ENCODE data around the gene DAAM1. TPM values are rescaled to one million over a fixed set of nuclear protein-coding genes. Genes with fewer than 3 reads are reported as not detected.
A peak's percentile ranks its signal among the peaks of the same experiment; 100 is the strongest.

The DAAM1 gene
- polyA plus RNA-seq, 1 donor (not counting 4 experiments of a cell fraction or from before 2014, with no cell fraction given): 44.6 TPM

DNA sequence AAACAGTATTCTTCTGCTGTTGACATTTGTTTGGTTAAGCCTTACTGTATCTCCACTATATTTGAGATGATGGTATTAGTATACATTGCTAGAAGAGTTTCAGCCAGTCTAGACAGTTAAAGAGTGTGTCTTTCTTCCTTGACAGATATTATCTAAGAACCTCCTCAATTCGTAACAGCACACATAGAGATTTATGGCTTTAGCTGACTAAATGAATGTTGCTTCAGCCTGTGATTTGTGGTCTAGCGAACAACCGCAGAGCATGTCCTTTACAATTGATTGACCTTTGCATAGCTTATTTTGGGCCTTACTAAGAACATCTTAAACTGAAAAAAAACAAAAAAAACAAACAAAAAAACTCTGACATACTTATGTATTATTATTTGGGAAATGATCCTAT is 122.2 kb downstream of the DAAM1 start:
- H4K20me1 ChIP-seq (ENCODE audit: control insufficient read depth, extremely low read depth, insufficient read depth, low read length): no peaks in the 10 kb centered on the region
- dilution Hi-C loops (cut with MboI; ENCODE audit: extremely low pct_ligation_motif_present, low sequenced_read_pairs): no loop called here
- no peaks in the 10 kb centered on the region for H3K36me3 ChIP-seq (ENCODE audit: control insufficient read depth in 2 of 2, extremely low read depth in 1 of 2, insufficient read depth in 2 of 2, low read length in 2 of 2)
- no peak overlapping the region for H3K27ac ChIP-seq (ENCODE audit: control insufficient read depth, insufficient read depth, low read length)
- no peak overlapping the region for H3K4me3 ChIP-seq (ENCODE audit: control insufficient read depth in 2 of 3, extremely low read depth in 1 of 3, insufficient read depth in 2 of 3, low read depth in 1 of 3, low read length in 3 of 3)
- H3K9me1 ChIP-seq (ENCODE audit: control insufficient read depth, extremely low read depth, insufficient read depth, low read length): no peaks in the 10 kb centered on the region
- peaks cover 20% of the 10 kb centered on the region for H3K4me1 ChIP-seq (ENCODE audit: control insufficient read depth, extremely low read depth, insufficient read depth, low read length)
- no peaks in the 10 kb centered on the region for H3K9me3 ChIP-seq (ENCODE audit: control insufficient read depth, low read depth, low read length)
- DNase-seq (ENCODE audit: low read depth, low spot score) (no peak), FAIRE-seq (peak; percentile 17)
- no peak overlapping the region for H3K9ac ChIP-seq (ENCODE audit: control insufficient read depth, extremely low read depth, insufficient read depth, low read length)
- no peaks in the 10 kb centered on the region for H3K27me3 ChIP-seq (ENCODE audit: control insufficient read depth, extremely low read depth, insufficient read depth, low read length)
- no peak for TF ChIP-seq EZH2 (IDR thresholded peaks at IDR 0.05; ENCODE audit: low read length)
- no peak overlapping the region for H3K4me2 ChIP-seq (ENCODE audit: control insufficient read depth, extremely low read depth, insufficient read depth, low read depth, low read length)
- no peak overlapping the region for H2AFZ ChIP-seq (ENCODE audit: control insufficient read depth, low read length)
- peaks cover 2% of the 10 kb centered on the region for H3K79me2 ChIP-seq (ENCODE audit: control insufficient read depth, insufficient read depth, low read length)

DNA sequence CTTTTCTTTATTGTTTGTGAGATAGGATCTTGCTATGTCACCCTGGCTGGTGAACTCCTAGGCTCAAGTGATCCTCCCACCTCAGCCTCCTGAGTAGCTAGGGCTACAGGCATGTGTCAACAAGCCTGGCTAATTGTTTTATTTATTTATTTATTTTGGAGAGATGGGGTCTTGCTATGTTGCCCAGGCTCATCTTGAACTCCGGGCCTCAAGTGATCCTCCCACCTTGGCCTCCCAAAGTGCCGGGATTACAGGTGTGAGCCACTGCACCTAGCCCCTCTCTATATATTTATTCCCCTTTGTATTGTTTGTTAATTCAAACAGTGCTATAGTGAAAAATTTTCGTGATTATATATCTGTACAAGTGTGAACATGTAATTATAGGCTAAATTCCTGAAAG is 123.3 kb downstream of the DAAM1 start:
- Histone ChIP-seq H3K27ac (ENCODE audit: control insufficient read depth, insufficient read depth, low read length) (no peak overlapping the region), H3K79me2 (ENCODE audit: control insufficient read depth, insufficient read depth, low read length) (peaks cover 2% of the 10 kb centered on the region), H4K20me1 (ENCODE audit: control insufficient read depth, extremely low read depth, insufficient read depth, low read length) (no peaks in the 10 kb centered on the region), H3K9ac (ENCODE audit: control insufficient read depth, extremely low read depth, insufficient read depth, low read length) (no peak overlapping the region), H2AFZ (ENCODE audit: control insufficient read depth, low read length) (no peak overlapping the region), H3K4me2 (ENCODE audit: control insufficient read depth, extremely low read depth, insufficient read depth, low read depth, low read length) (no peak overlapping the region), H3K27me3 (ENCODE audit: control insufficient read depth, extremely low read depth, insufficient read depth, low read length) (no peaks in the 10 kb centered on the region), H3K9me1 (ENCODE audit: control insufficient read depth, extremely low read depth, insufficient read depth, low read length) (no peaks in the 10 kb centered on the region), H3K36me3 (ENCODE audit: control insufficient read depth in 2 of 2, extremely low read depth in 1 of 2, insufficient read depth in 2 of 2, low read length in 2 of 2) (no peaks in the 10 kb centered on the region), H3K9me3 (ENCODE audit: control insufficient read depth, low read depth, low read length) (no peaks in the 10 kb centered on the region), H3K4me1 (ENCODE audit: control insufficient read depth, extremely low read depth, insufficient read depth, low read length) (peaks cover 9% of the 10 kb centered on the region), H3K4me3 (ENCODE audit: control insufficient read depth in 2 of 3, extremely low read depth in 1 of 3, insufficient read depth in 2 of 3, low read depth in 1 of 3, low read length in 3 of 3) (no peak overlapping the region)
- dilution Hi-C loops (cut with MboI; ENCODE audit: extremely low pct_ligation_motif_present, low sequenced_read_pairs): no loop called here
- TF ChIP-seq, protein P1, sequence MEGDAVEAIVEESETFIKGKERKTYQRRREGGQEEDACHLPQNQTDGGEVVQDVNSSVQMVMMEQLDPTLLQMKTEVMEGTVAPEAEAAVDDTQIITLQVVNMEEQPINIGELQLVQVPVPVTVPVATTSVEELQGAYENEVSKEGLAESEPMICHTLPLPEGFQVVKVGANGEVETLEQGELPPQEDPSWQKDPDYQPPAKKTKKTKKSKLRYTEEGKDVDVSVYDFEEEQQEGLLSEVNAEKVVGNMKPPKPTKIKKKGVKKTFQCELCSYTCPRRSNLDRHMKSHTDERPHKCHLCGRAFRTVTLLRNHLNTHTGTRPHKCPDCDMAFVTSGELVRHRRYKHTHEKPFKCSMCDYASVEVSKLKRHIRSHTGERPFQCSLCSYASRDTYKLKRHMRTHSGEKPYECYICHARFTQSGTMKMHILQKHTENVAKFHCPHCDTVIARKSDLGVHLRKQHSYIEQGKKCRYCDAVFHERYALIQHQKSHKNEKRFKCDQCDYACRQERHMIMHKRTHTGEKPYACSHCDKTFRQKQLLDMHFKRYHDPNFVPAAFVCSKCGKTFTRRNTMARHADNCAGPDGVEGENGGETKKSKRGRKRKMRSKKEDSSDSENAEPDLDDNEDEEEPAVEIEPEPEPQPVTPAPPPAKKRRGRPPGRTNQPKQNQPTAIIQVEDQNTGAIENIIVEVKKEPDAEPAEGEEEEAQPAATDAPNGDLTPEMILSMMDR (optimal IDR thresholded peaks at IDR 0.05 in 1 of 3, IDR thresholded peaks at IDR 0.05 in 1 of 3, conservative IDR thresholded peaks at IDR 0.05 in 1 of 3; ENCODE audit: extremely low read depth in 1 of 3, insufficient read depth in 2 of 3, low read length in 3 of 3): no peak
- no peak for TF ChIP-seq EZH2 (IDR thresholded peaks at IDR 0.05; ENCODE audit: low read length)
- FAIRE-seq (no peak), DNase-seq (ENCODE audit: low read depth, low spot score) (no peak)

DNA sequence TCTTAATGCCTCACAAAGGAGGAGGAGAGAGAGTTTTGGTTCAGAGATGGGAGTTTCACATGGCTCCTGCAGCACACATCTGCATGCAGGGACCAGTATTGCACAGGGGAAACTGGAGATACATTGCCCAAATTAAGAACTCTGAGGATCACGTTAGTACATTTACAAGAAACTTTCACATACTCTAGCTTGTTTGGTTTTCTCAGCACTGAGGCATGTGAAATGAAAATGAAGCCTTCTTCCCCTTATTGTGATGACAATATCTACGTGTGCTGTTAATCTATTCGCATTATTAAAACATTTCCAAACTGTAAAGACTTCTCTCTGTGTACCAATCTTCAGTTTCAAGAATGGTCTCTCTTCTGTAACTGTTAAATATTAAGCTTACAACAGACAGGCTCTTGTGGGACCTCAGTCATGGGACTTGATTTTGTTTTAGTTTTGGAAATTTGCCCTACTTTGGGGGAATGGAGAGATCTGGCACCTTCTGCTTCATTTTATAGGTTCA is 124.7 kb downstream of the DAAM1 start:
- H3K9ac ChIP-seq (ENCODE audit: control insufficient read depth, extremely low read depth, insufficient read depth, low read length): no peak overlapping the region
- H3K9me3 ChIP-seq (ENCODE audit: control insufficient read depth, low read depth, low read length): no peaks in the 10 kb centered on the region
- H4K20me1 ChIP-seq (ENCODE audit: control insufficient read depth, extremely low read depth, insufficient read depth, low read length): no peaks in the 10 kb centered on the region
- dilution Hi-C loops (cut with MboI; ENCODE audit: extremely low pct_ligation_motif_present, low sequenced_read_pairs): no loop called here
- H3K4me3 ChIP-seq (ENCODE audit: control insufficient read depth in 2 of 3, extremely low read depth in 1 of 3, insufficient read depth in 2 of 3, low read depth in 1 of 3, low read length in 3 of 3): no peak overlapping the region
- H2AFZ ChIP-seq (ENCODE audit: control insufficient read depth, low read length): no peak overlapping the region
- H3K79me2 ChIP-seq (ENCODE audit: control insufficient read depth, insufficient read depth, low read length): no peaks in the 10 kb centered on the region
- no peak overlapping the region for H3K4me2 ChIP-seq (ENCODE audit: control insufficient read depth, extremely low read depth, insufficient read depth, low read depth, low read length)
- peaks cover 0 to 3% of the 10 kb centered on the region in 2 experiments for H3K36me3 ChIP-seq (ENCODE audit: control insufficient read depth in 2 of 2, extremely low read depth in 1 of 2, insufficient read depth in 2 of 2, low read length in 2 of 2)
- H3K9me1 ChIP-seq (ENCODE audit: control insufficient read depth, extremely low read depth, insufficient read depth, low read length): no peaks in the 10 kb centered on the region
- H3K27ac ChIP-seq (ENCODE audit: control insufficient read depth, insufficient read depth, low read length): no peak overlapping the region
- no peaks in the 10 kb centered on the region for H3K4me1 ChIP-seq (ENCODE audit: control insufficient read depth, extremely low read depth, insufficient read depth, low read length)
- no peaks in the 10 kb centered on the region for H3K27me3 ChIP-seq (ENCODE audit: control insufficient read depth, extremely low read depth, insufficient read depth, low read length)
- DNase-seq (ENCODE audit: low read depth, low spot score) (no peak), FAIRE-seq (no peak)
- no peak for TF ChIP-seq EZH2 (IDR thresholded peaks at IDR 0.05; ENCODE audit: low read length)
- TF ChIP-seq, protein P1 (optimal IDR thresholded peaks at IDR 0.05 in 1 of 3, IDR thresholded peaks at IDR 0.05 in 1 of 3, conservative IDR thresholded peaks at IDR 0.05 in 1 of 3; ENCODE audit: extremely low read depth in 1 of 3, insufficient read depth in 2 of 3, low read length in 3 of 3): no peak
